Measurements from ENCODE around the gene SFXN3. TPM values are rescaled to one million over a fixed set of nuclear protein-coding genes. Genes with fewer than 3 reads are reported as not detected.

The SFXN3 gene
- total and polyA plus RNA-seq, 10 of the 15 experiments (the other 5 are each of a cell fraction or from before 2014, with no cell fraction given): 0.05 to 11.3 (median 1.2) TPM

DNA sequence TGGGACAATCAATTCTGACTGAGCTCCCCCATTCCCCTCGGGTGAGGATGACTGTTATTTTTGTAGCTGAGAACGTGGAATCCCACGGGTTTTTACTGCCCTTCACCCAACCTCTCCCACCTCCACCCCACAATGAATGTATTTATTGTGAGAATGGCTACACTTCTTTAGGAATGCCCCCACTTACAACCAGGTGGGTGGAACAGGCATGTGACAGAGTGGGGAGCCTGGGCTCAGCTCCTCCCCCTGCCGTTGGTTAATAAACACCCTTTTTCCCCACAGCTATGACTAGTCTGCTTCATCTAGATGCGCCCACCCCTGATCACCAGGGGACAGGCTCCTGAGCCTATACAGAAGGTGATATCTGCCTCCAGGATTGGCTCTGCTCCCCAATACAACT lies 45.7 kb upstream of the SFXN3 start (continued):
- TF ChIP-seq, protein P1, sequence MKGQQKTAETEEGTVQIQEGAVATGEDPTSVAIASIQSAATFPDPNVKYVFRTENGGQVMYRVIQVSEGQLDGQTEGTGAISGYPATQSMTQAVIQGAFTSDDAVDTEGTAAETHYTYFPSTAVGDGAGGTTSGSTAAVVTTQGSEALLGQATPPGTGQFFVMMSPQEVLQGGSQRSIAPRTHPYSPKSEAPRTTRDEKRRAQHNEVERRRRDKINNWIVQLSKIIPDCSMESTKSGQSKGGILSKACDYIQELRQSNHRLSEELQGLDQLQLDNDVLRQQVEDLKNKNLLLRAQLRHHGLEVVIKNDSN (IDR thresholded peaks at IDR 0.05; ENCODE audit: borderline replicate concordance, extremely low read length, insufficient read depth, low read depth, low read length): no peak
- TF ChIP-seq SMARCA5 (IDR thresholded peaks at IDR 0.05) (no peak), ZNF274 (IDR thresholded peaks at IDR 0.05; ENCODE audit: insufficient read depth, insufficient read length) (no peak), BHLHE40 (IDR thresholded peaks at IDR 0.05; ENCODE audit: borderline replicate concordance in 1 of 2, low read depth in 2 of 2, low read length in 1 of 2) (peak; percentile 71 to 80), MEF2B (IDR thresholded peaks at IDR 0.05; ENCODE audit: partially characterized antibody, poor library complexity, severe bottlenecking) (peak; percentile 37)

DNA sequence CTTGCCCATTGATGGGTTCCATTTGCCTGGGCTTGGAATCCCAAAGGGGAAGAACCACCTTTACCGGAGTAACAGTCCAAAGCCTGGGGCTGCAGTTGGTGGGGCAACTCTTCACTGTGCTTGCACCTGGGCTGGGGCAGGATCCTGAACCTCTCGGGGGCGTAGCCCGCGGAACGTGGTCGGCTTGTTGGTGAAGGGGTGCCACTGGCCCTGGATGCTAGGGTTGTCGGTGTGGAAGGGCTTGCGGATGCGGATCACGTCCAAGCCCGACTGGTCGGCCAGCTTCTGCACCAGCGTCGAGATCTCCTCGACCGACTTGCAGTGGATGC lies 44.4 kb upstream of the SFXN3 start:
- Histone ChIP-seq H4K20me1 (ENCODE audit: control insufficient read depth, insufficient read depth) (no peaks in the 10 kb centered on the region), H3K79me2 (ENCODE audit: control insufficient read depth, insufficient read depth, low read length) (peaks cover 37% of the 10 kb centered on the region), H3K4me1 (ENCODE audit: control insufficient read depth, insufficient read depth, low read length) (peaks cover 16% of the 10 kb centered on the region), H3K9me3 (replicated peaks; ENCODE audit: control insufficient read depth, insufficient read depth, low read length) (no peaks in the 10 kb centered on the region), H3K27ac (ENCODE audit: control insufficient read depth, insufficient read depth) (no peak overlapping the region), H3K4me3 (peak overlapping the region; percentile 98), H3K4me2 (ENCODE audit: control insufficient read depth, insufficient read depth) (peak overlapping the region; percentile 100), H3K9ac (ENCODE audit: control insufficient read depth, insufficient read depth, low read length) (peak overlapping the region; percentile 86), H3K36me3 (ENCODE audit: control insufficient read depth in 2 of 2, insufficient read depth in 2 of 2, low read length in 1 of 2) (peaks cover 9 to 14% of the 10 kb centered on the region in 2 experiments; a peak in 3 of 4 replicates), H3K27me3 (replicated peaks in 1 of 2; ENCODE audit: control insufficient read depth in 2 of 2, insufficient read depth in 2 of 2, low read length in 1 of 2) (no peaks in the 10 kb centered on the region), H2AFZ (ENCODE audit: control insufficient read depth, low read depth, low read length) (peak overlapping the region; percentile 99)
- intact Hi-C loops (cut with micrococcal nuclease; ENCODE audit: unreplicated experiment): no loop called here
- ChIA-PET RAD21 (ENCODE audit: unreplicated experiment) (no interaction called here), SMC1A (ENCODE audit: uncharacterized antibody, unreplicated experiment) (interaction anchor here (1.2 kb wide), 1 partner anchor 11 kb away, joined by 5 read pairs; no protein-coding TSS in a partner anchor), CTCF (interaction anchor here (0.6 to 5.5 kb wide), 6 partner anchors 10 to 417 kb away, joined by 3 to 42 read pairs (median 3); partner anchors contain the start of gene LZTS2), POLR2A (interaction anchor here (2.8 kb wide), 1 partner anchor 11 kb away, joined by 23 read pairs; the partner anchor contains the start of gene LZTS2)
- no peak for ATAC-seq
- FAIRE-seq: no peak
- no peak for TF ChIP-seq MTA2 (IDR thresholded peaks at IDR 0.05; ENCODE audit: low read depth)
- no peak for TF ChIP-seq HDAC2 (IDR thresholded peaks at IDR 0.05)
- TF ChIP-seq, protein P2, sequence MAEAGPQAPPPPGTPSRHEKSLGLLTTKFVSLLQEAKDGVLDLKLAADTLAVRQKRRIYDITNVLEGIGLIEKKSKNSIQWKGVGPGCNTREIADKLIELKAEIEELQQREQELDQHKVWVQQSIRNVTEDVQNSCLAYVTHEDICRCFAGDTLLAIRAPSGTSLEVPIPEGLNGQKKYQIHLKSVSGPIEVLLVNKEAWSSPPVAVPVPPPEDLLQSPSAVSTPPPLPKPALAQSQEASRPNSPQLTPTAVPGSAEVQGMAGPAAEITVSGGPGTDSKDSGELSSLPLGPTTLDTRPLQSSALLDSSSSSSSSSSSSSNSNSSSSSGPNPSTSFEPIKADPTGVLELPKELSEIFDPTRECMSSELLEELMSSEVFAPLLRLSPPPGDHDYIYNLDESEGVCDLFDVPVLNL (IDR thresholded peaks at IDR 0.05; ENCODE audit: low read depth, low read length): no peak
- TF ChIP-seq, protein P3, sequence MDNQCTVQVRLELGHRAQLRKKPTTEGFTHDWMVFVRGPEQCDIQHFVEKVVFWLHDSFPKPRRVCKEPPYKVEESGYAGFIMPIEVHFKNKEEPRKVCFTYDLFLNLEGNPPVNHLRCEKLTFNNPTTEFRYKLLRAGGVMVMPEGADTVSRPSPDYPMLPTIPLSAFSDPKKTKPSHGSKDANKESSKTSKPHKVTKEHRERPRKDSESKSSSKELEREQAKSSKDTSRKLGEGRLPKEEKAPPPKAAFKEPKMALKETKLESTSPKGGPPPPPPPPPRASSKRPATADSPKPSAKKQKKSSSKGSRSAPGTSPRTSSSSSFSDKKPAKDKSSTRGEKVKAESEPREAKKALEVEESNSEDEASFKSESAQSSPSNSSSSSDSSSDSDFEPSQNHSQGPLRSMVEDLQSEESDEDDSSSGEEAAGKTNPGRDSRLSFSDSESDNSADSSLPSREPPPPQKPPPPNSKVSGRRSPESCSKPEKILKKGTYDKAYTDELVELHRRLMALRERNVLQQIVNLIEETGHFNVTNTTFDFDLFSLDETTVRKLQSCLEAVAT (IDR thresholded peaks at IDR 0.05): peak; percentile 54
- TF ChIP-seq, protein P4, sequence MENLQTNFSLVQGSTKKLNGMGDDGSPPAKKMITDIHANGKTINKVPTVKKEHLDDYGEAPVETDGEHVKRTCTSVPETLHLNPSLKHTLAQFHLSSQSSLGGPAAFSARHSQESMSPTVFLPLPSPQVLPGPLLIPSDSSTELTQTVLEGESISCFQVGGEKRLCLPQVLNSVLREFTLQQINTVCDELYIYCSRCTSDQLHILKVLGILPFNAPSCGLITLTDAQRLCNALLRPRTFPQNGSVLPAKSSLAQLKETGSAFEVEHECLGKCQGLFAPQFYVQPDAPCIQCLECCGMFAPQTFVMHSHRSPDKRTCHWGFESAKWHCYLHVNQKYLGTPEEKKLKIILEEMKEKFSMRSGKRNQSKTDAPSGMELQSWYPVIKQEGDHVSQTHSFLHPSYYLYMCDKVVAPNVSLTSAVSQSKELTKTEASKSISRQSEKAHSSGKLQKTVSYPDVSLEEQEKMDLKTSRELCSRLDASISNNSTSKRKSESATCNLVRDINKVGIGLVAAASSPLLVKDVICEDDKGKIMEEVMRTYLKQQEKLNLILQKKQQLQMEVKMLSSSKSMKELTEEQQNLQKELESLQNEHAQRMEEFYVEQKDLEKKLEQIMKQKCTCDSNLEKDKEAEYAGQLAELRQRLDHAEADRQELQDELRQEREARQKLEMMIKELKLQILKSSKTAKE (IDR thresholded peaks at IDR 0.05; ENCODE audit: low read depth, poor library complexity, severe bottlenecking): no peak
- TF ChIP-seq HDGF (IDR thresholded peaks at IDR 0.05): 0 out of 2 replicates have a peak, but pooled peaks have one; percentile 27
- TF ChIP-seq RBBP5 (conservative IDR thresholded peaks at IDR 0.05): no peak
- DNase-seq (ENCODE audit: low read depth, low spot score): no peak
- in situ Hi-C loops (cut with MboI): no loop called here
- BruUV-seq (replicated peaks): TSS peak; percentile 84
- WGBS (ENCODE audit: insufficient coverage, insufficient replicate concordance, low lambda C conversion rate, missing lambda C conversion rate): 9% methylated on average over 17 of the region's 17 CpGs
